ENCODE results near the gene PPP2R5E. TPM values are rescaled to one million over a fixed set of nuclear protein-coding genes. Genes with fewer than 3 reads are reported as not detected.

Gene PPP2R5E
- total and polyA plus RNA-seq, 9 of the 15 experiments (the other 6 are each of a cell fraction or from before 2014, with no cell fraction given) = 4.2 to 30.3 (median 11.0) TPM

DNA sequence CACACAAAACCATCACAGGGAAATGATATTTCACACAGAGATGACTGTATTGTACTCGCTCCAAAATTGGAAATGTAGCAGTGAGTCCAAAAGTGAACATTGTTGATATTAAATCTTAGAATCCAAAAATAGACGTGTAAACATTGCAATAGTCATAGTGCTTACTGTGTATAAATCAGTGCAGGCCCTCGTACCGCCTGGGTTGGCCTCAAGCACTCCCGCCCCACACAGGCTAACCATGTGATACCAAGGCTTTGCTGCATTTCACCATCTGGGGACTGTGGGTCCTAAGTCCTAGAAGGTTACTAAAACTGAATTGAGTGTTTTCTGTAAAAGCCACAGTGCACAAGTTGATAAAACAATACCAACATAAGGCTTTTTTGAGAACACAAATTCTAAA, 107.3 kb downstream of the PPP2R5E start (continued):
- TF ChIP-seq, protein P1, sequence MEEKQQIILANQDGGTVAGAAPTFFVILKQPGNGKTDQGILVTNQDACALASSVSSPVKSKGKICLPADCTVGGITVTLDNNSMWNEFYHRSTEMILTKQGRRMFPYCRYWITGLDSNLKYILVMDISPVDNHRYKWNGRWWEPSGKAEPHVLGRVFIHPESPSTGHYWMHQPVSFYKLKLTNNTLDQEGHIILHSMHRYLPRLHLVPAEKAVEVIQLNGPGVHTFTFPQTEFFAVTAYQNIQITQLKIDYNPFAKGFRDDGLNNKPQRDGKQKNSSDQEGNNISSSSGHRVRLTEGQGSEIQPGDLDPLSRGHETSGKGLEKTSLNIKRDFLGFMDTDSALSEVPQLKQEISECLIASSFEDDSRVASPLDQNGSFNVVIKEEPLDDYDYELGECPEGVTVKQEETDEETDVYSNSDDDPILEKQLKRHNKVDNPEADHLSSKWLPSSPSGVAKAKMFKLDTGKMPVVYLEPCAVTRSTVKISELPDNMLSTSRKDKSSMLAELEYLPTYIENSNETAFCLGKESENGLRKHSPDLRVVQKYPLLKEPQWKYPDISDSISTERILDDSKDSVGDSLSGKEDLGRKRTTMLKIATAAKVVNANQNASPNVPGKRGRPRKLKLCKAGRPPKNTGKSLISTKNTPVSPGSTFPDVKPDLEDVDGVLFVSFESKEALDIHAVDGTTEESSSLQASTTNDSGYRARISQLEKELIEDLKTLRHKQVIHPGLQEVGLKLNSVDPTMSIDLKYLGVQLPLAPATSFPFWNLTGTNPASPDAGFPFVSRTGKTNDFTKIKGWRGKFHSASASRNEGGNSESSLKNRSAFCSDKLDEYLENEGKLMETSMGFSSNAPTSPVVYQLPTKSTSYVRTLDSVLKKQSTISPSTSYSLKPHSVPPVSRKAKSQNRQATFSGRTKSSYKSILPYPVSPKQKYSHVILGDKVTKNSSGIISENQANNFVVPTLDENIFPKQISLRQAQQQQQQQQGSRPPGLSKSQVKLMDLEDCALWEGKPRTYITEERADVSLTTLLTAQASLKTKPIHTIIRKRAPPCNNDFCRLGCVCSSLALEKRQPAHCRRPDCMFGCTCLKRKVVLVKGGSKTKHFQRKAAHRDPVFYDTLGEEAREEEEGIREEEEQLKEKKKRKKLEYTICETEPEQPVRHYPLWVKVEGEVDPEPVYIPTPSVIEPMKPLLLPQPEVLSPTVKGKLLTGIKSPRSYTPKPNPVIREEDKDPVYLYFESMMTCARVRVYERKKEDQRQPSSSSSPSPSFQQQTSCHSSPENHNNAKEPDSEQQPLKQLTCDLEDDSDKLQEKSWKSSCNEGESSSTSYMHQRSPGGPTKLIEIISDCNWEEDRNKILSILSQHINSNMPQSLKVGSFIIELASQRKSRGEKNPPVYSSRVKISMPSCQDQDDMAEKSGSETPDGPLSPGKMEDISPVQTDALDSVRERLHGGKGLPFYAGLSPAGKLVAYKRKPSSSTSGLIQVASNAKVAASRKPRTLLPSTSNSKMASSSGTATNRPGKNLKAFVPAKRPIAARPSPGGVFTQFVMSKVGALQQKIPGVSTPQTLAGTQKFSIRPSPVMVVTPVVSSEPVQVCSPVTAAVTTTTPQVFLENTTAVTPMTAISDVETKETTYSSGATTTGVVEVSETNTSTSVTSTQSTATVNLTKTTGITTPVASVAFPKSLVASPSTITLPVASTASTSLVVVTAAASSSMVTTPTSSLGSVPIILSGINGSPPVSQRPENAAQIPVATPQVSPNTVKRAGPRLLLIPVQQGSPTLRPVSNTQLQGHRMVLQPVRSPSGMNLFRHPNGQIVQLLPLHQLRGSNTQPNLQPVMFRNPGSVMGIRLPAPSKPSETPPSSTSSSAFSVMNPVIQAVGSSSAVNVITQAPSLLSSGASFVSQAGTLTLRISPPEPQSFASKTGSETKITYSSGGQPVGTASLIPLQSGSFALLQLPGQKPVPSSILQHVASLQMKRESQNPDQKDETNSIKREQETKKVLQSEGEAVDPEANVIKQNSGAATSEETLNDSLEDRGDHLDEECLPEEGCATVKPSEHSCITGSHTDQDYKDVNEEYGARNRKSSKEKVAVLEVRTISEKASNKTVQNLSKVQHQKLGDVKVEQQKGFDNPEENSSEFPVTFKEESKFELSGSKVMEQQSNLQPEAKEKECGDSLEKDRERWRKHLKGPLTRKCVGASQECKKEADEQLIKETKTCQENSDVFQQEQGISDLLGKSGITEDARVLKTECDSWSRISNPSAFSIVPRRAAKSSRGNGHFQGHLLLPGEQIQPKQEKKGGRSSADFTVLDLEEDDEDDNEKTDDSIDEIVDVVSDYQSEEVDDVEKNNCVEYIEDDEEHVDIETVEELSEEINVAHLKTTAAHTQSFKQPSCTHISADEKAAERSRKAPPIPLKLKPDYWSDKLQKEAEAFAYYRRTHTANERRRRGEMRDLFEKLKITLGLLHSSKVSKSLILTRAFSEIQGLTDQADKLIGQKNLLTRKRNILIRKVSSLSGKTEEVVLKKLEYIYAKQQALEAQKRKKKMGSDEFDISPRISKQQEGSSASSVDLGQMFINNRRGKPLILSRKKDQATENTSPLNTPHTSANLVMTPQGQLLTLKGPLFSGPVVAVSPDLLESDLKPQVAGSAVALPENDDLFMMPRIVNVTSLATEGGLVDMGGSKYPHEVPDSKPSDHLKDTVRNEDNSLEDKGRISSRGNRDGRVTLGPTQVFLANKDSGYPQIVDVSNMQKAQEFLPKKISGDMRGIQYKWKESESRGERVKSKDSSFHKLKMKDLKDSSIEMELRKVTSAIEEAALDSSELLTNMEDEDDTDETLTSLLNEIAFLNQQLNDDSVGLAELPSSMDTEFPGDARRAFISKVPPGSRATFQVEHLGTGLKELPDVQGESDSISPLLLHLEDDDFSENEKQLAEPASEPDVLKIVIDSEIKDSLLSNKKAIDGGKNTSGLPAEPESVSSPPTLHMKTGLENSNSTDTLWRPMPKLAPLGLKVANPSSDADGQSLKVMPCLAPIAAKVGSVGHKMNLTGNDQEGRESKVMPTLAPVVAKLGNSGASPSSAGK (IDR thresholded peaks at IDR 0.05) = no peak
- TF ChIP-seq PRPF4 (IDR thresholded peaks at IDR 0.05; ENCODE audit: insufficient read depth, low read depth, low read length, poor library complexity, severe bottlenecking) = no peak
- TF ChIP-seq FOXJ3 (CRISPR knock-in tag; IDR thresholded peaks at IDR 0.05) = no peak
- TF ChIP-seq, protein P2, sequence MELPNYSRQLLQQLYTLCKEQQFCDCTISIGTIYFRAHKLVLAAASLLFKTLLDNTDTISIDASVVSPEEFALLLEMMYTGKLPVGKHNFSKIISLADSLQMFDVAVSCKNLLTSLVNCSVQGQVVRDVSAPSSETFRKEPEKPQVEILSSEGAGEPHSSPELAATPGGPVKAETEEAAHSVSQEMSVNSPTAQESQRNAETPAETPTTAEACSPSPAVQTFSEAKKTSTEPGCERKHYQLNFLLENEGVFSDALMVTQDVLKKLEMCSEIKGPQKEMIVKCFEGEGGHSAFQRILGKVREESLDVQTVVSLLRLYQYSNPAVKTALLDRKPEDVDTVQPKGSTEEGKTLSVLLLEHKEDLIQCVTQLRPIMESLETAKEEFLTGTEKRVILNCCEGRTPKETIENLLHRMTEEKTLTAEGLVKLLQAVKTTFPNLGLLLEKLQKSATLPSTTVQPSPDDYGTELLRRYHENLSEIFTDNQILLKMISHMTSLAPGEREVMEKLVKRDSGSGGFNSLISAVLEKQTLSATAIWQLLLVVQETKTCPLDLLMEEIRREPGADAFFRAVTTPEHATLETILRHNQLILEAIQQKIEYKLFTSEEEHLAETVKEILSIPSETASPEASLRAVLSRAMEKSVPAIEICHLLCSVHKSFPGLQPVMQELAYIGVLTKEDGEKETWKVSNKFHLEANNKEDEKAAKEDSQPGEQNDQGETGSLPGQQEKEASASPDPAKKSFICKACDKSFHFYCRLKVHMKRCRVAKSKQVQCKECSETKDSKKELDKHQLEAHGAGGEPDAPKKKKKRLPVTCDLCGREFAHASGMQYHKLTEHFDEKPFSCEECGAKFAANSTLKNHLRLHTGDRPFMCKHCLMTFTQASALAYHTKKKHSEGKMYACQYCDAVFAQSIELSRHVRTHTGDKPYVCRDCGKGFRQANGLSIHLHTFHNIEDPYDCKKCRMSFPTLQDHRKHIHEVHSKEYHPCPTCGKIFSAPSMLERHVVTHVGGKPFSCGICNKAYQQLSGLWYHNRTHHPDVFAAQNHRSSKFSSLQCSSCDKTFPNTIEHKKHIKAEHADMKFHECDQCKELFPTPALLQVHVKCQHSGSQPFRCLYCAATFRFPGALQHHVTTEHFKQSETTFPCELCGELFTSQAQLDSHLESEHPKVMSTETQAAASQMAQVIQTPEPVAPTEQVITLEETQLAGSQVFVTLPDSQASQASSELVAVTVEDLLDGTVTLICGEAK (IDR thresholded peaks at IDR 0.05) = no peak
- TF ChIP-seq, protein P2 (CRISPR knock-in tag; IDR thresholded peaks at IDR 0.05) = no peak
- no peak for TF ChIP-seq MEF2A (IDR thresholded peaks at IDR 0.05; ENCODE audit: control insufficient read depth, low read depth, low read length)
- TF ChIP-seq MTA2 (IDR thresholded peaks at IDR 0.05; ENCODE audit: low read depth) = no peak
